K562 (cell line): ENCODE measurements around the gene CIAO3. TPM values are rescaled to one million over a fixed set of nuclear protein-coding genes. Genes with fewer than 3 reads are reported as not detected.

ENCODE experiments used
- AFF4 ChIP-seq: sonication (generic); formaldehyde crosslinking; IDR thresholded peaks from 2 replicates; pipeline ENCODE4 v1.8.0; 2023; ENCODE audit warnings: mild to moderate bottlenecking, missing genetic modification reagents
- ARHGAP35 ChIP-seq: fragments of 450-650 bp; IDR thresholded peaks from 2 replicates; pipeline ENCODE4 v1.6.1; 2018; ENCODE audit not compliant: partially characterized antibody
- ATF1 ChIP-seq, 2 experiments: fragments of 450-650 bp in 1 of 2; IDR thresholded peaks; 2 replicates each; pipeline ENCODE4 v1.6.1; 2016; ENCODE audit warnings: missing compliant biosample characterization in 1 of 2, missing genetic modification characterization in 1 of 2
- BDP1 ChIP-seq: IDR thresholded peaks from 3 replicates; pipeline ENCODE4 v1.6.1; 2011; ENCODE audit not compliant: insufficient read length, insufficient read depth
- JUN ChIP-seq, 2 experiments: sonication (generic) in 1 of 2; formaldehyde crosslinking in 1 of 2; IDR thresholded peaks; 2 replicates each; pipeline versions ENCODE4 v1.6.1 to v1.8.0; 2012 to 2022; ENCODE audit warnings: borderline replicate concordance in 2 of 2, mild to moderate bottlenecking in 2 of 2, improper control_type of control experiment in 1 of 2, low read depth in 1 of 2, low read length in 1 of 2, missing genetic modification reagents in 1 of 2
- KAT7 ChIP-seq: sonication (generic); formaldehyde crosslinking; IDR thresholded peaks from 2 replicates; pipeline ENCODE4 v1.8.0; 2022; ENCODE audit warnings: missing genetic modification reagents, mild to moderate bottlenecking, borderline replicate concordance
- MTF1 ChIP-seq: fragments of 250-450 bp; sonication (Bioruptor Pico); IDR thresholded peaks from 2 replicates; pipeline ENCODE4 v1.9.0; 2021; ENCODE audit warnings: moderate library complexity, mild to moderate bottlenecking, inconsistent platforms, borderline replicate concordance
- RB1 ChIP-seq: fragments of 450-650 bp; IDR thresholded peaks from 2 replicates; pipeline ENCODE4 v1.6.1; 2017; ENCODE audit warnings: low read depth, mild to moderate bottlenecking
- RBFOX2 ChIP-seq: fragments of 200-400 bp; formaldehyde crosslinking; IDR thresholded peaks from 2 replicates; pipeline ENCODE4 v1.6.1; 2017; ENCODE audit warnings: low read depth, mild to moderate bottlenecking, low read length, moderate library complexity
- TFAP4 ChIP-seq: sonication (generic); formaldehyde crosslinking; IDR thresholded peaks from 2 replicates; pipeline ENCODE4 v1.8.0; 2022; ENCODE audit warnings: missing genetic modification reagents, mild to moderate bottlenecking, moderate library complexity, borderline replicate concordance
- ZNF165 ChIP-seq: fragments of 250-450 bp; sonication (Bioruptor Pico); IDR thresholded peaks from 2 replicates; pipeline ENCODE4 v1.4.0; 2020; ENCODE audit warnings: borderline replicate concordance
- ZNF311 ChIP-seq: fragments of 250-450 bp; sonication (Bioruptor Pico); IDR thresholded peaks from 2 replicates; pipeline ENCODE4 v1.4.0; 2020; ENCODE audit warnings: mild to moderate bottlenecking, moderate library complexity
- polyA plus RNA-seq, 8 experiments: library from polyadenylated mRNA; depleted of rRNA in 4 of 8; stranded (reverse) in 5 of 8; unstranded in 3 of 8; fragments of >200 nt; fragmentation: Nextera tagmentation in 2 of 8; fragmentation: Illumina TruSeq in 1 of 8; extraction: Ambion mirVana in 2 of 8; extraction: Trizol in 1 of 8; gene quantifications; 2 replicates each; pipeline versions ENCODE4 v1.2.1 to v1.2.3, GENCODE V29; 2011 to 2014; ENCODE audit warnings: inconsistent platforms in 1 of 8, missing spikeins in 1 of 8
- total RNA-seq, 7 experiments: library from RNA; depleted of rRNA in 6 of 7; stranded (reverse); fragments of >200 nt in 6 of 7; fragmentation: Illumina TruSeq in 2 of 7; extraction: Trizol in 2 of 7; gene quantifications; 2 replicates each; pipeline versions ENCODE4 v1.2.1 to v1.2.3, GENCODE V29; 2011 to 2021; ENCODE audit warnings: low replicate concordance in 1 of 7
- TF ChIP-seq, protein P1 (sequence below), 2 experiments: fragments of 450-650 bp; IDR thresholded peaks; 2 replicates each; pipeline ENCODE4 v1.6.1; 2016; ENCODE audit warnings: mild to moderate bottlenecking in 2 of 2, borderline replicate concordance in 1 of 2, low read depth in 1 of 2, moderate library complexity in 1 of 2

Gene CIAO3
- total and polyA plus RNA-seq, 9 of the 15 experiments (the other 6 are each of a cell fraction or from before 2014, with no cell fraction given), result 2.2 to 35.6 (median 18.7) TPM

- TF ChIP-seq, protein P1, sequence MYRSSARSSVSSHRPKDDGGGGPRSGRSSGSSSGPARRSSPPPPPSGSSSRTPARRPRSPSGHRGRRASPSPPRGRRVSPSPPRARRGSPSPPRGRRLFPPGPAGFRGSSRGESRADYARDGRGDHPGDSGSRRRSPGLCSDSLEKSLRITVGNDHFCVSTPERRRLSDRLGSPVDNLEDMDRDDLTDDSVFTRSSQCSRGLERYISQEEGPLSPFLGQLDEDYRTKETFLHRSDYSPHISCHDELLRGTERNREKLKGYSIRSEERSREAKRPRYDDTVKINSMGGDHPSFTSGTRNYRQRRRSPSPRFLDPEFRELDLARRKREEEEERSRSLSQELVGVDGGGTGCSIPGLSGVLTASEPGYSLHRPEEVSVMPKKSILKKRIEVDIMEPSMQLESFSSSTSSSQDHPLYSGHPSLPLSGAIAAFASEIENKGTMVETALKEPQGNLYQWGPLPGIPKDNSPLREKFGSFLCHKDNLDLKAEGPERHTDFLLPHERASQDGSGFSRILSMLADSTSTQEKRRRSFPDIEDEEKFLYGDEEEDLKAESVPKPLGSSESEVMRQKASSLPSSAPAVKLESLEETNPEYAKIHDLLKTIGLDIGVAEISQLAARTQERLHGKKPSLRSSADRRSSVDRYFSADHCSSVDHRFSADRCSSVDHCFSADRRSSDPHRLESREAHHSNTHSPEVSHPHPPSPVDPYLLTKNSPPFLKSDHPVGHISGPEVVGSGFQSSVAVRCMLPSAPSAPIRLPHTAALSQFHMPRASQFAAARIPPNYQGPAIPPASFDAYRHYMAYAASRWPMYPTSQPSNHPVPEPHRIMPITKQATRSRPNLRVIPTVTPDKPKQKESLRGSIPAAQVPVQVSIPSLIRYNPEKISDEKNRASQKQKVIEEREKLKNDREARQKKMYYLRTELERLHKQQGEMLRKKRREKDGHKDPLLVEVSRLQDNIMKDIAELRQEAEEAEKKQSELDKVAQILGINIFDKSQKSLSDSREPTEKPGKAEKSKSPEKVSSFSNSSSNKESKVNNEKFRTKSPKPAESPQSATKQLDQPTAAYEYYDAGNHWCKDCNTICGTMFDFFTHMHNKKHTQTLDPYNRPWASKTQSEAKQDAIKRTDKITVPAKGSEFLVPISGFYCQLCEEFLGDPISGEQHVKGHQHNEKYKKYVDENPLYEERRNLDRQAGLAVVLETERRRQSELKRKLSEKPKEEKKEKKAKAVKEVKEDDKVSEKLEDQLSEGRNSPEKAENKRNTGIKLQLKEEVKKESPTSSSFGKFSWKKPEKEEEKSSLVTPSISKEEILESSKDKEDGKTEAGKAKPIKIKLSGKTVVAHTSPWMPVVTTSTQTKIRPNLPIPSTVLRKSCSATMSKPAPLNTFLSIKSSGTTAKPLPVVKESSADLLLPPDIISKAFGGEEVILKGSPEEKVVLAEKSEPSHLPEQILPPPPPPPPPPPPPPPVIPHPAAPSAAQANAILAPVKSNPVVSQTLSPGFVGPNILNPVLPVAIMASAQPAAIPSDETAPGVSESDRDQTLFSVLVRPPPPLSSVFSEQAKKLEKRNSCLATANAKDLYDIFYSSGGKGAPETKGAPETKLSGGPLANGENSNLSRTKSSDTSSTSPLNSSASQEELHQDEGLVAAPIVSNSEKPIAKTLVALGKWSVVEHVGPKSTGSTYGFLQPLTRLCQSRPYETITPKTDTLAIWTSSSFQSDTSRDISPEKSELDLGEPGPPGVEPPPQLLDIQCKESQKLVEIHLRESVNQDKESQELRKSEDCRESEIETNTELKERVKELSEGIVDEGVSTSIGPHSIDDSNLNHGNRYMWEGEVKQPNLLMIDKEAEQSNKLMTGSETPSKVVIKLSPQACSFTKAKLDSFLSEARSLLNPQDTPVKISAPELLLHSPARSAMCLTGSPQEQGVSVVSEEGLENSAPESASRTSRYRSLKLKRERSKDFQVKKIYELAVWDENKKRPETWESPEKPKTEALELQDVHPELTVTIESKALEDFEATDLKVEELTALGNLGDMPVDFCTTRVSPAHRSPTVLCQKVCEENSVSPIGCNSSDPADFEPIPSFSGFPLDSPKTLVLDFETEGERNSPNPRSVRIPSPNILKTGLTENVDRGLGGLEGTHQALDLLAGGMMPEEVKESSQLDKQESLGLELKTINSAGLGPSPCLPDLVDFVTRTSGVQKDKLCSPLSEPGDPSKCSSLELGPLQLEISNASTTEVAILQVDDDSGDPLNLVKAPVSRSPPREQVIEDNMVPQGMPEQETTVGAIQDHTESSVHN (IDR thresholded peaks at IDR 0.05; ENCODE audit: borderline replicate concordance in 1 of 2, low read depth in 1 of 2), result no peak
- TF ChIP-seq BDP1, result no peak
- TF ChIP-seq AFF4 (CRISPR knock-in tag), result no peak
- TF ChIP-seq RBFOX2, result peak; percentile 52
- no peak for TF ChIP-seq ATF1 (CRISPR knock-in tag; IDR thresholded peaks at IDR 0.05)
- no peak for TF ChIP-seq ATF1 (tag; IDR thresholded peaks at IDR 0.05)
- no peak for TF ChIP-seq ZNF311 (CRISPR knock-in tag)
- TF ChIP-seq ARHGAP35, result no peak
- 0 out of 2 replicates have a peak, but pooled peaks have one; percentile 14 for TF ChIP-seq RB1
- TF ChIP-seq ZNF165, result no peak
- TF ChIP-seq JUN (IDR thresholded peaks at IDR 0.05; ENCODE audit: borderline replicate concordance, low read depth, low read length), result no peak
- TF ChIP-seq JUN (CRISPR knock-in tag; IDR thresholded peaks at IDR 0.05; ENCODE audit: borderline replicate concordance), result no peak
- TF ChIP-seq TFAP4 (CRISPR knock-in tag), result peak; percentile 72; the same call in 1 of the 2 replicates
- TF ChIP-seq MTF1 (CRISPR knock-in tag), result no peak
- no peak for TF ChIP-seq KAT7 (CRISPR knock-in tag)
Measured at GRCh38 chr16:681746-682427, 58.9 kb downstream of the CIAO3 start (continued).
